HTR-8/SVneo (cell line): ENCODE data around the gene DNMT3A.
A peak's percentile ranks its signal among the peaks of the same experiment; 100 is the strongest.

Experiments used
- DNase-seq: peaks from one replicate; pipeline ENCODE4 v3.0.0; 2011; ENCODE audit warnings: low spot score, mixed read lengths; ENCODE audit not compliant: insufficient read length
- FAIRE-seq: peaks from 2 replicates; lab custom pipeline; 2011; peaks lifted over from hg19 to GRCh38; lab: Jason Lieb, UNC

The DNMT3A gene

GRCh38 chr2:25330937-25331336, 10.8 kb downstream of the DNMT3A start:
- no peak for FAIRE-seq
- DNase-seq: no peak

- no peak for DNase-seq
- no peak for FAIRE-seq
Measured at GRCh38 chr2:25330273-25330672, 11.5 kb downstream of the DNMT3A start.

GRCh38 chr2:25328152-25329085, 13.3 kb downstream of the DNMT3A start:
- no peak for FAIRE-seq
- no peak for DNase-seq

- DNase-seq: no peak
- FAIRE-seq: no peak
Measured at GRCh38 chr2:25326326-25327013, 15.3 kb downstream of the DNMT3A start.

GRCh38 chr2:25324905-25325592, 16.7 kb downstream of the DNMT3A start:
- FAIRE-seq: no peak
- no peak for DNase-seq

- DNase-seq (no peak), FAIRE-seq (no peak)
Measured at GRCh38 chr2:25324251-25324650, 17.5 kb downstream of the DNMT3A start.

- no peak for FAIRE-seq
- no peak for DNase-seq
Measured at GRCh38 chr2:25323610-25324189, 18.0 kb downstream of the DNMT3A start.

- DNase-seq: no peak
- peak; percentile 4 for FAIRE-seq
Measured at GRCh38 chr2:25323042-25323514, 18.6 kb downstream of the DNMT3A start.

- DNase-seq: no peak
- FAIRE-seq: no peak
Measured at GRCh38 chr2:25322312-25322711, 19.4 kb downstream of the DNMT3A start.

- FAIRE-seq (no peak), DNase-seq (no peak)
Measured at GRCh38 chr2:25320077-25320476, 21.6 kb downstream of the DNMT3A start.

GRCh38 chr2:25316101-25316500, 25.6 kb downstream of the DNMT3A start:
- FAIRE-seq: no peak
- no peak for DNase-seq

- no peak for FAIRE-seq
- DNase-seq: no peak
Measured at GRCh38 chr2:25315316-25315680, 26.4 kb downstream of the DNMT3A start.

GRCh38 chr2:25314514-25315315, 27.0 kb downstream of the DNMT3A start:
- FAIRE-seq: no peak
- no peak for DNase-seq

GRCh38 chr2:25313711-25314513, 27.8 kb downstream of the DNMT3A start:
- FAIRE-seq (peak; percentile 65), DNase-seq (no peak)

- DNase-seq (no peak), FAIRE-seq (no peak)
Measured at GRCh38 chr2:25312958-25313710, 28.6 kb downstream of the DNMT3A start.

GRCh38 chr2:25311865-25312575, 29.7 kb downstream of the DNMT3A start:
- no peak for DNase-seq
- peak; percentile 31 for FAIRE-seq
